GM19099 (cell line): ENCODE data around the gene TEX19.

Experiments
- POLR2A ChIP-seq: IDR thresholded peaks from 3 replicates; pipeline ENCODE4 v1.6.1; 2011; ENCODE audit warnings: low read depth; ENCODE audit not compliant: insufficient read length; ENCODE audit errors: extremely low read depth

Gene TEX19

GRCh38 chr17:82372249-82373071, 13.4 kb downstream of the TEX19 start:
- no peak for TF ChIP-seq POLR2A

GRCh38 chr17:82373731-82374625, 14.9 kb downstream of the TEX19 start:
- TF ChIP-seq POLR2A, result no peak

- TF ChIP-seq POLR2A, result no peak
Observed at GRCh38 chr17:82374626-82375331, 15.7 kb downstream of the TEX19 start.

- no peak for TF ChIP-seq POLR2A
Observed at GRCh38 chr17:82375359-82376041, 16.5 kb downstream of the TEX19 start.

GRCh38 chr17:82376042-82376730, 17.1 kb downstream of the TEX19 start:
- TF ChIP-seq POLR2A, result no peak

GRCh38 chr17:82377924-82378740, 19.1 kb downstream of the TEX19 start:
- TF ChIP-seq POLR2A, result no peak

- no peak for TF ChIP-seq POLR2A
Observed at GRCh38 chr17:82378741-82379021, 19.6 kb downstream of the TEX19 start.

- TF ChIP-seq POLR2A, result no peak
Observed at GRCh38 chr17:82380860-82381702, 22.0 kb downstream of the TEX19 start.

GRCh38 chr17:82382933-82383255, 23.8 kb downstream of the TEX19 start:
- no peak for TF ChIP-seq POLR2A

- no peak for TF ChIP-seq POLR2A
Observed at GRCh38 chr17:82383411-82383810, 24.4 kb downstream of the TEX19 start.

GRCh38 chr17:82384051-82384729, 25.1 kb downstream of the TEX19 start:
- no peak for TF ChIP-seq POLR2A
